ENCODE data around the gene CDH4.

CDH4 gene

GRCh38 chr20:61818746-61819573, 566.9 kb downstream of the CDH4 start:
- no peak for DNase-seq

DNA sequence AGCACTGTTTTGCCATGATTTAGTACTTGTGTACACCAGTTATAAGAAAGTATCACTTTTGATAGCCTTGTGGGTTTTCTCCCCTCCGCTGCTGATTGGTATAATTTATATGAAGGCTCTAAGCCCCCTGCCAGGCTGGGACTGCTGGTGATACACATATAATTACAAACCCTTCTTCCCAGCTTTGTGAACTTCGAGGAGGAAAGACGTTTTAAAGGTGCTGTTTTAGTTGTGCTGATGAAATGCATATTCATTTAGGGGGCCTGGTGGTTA, 567.4 kb downstream of the CDH4 start:
- no peak for DNase-seq

DNA sequence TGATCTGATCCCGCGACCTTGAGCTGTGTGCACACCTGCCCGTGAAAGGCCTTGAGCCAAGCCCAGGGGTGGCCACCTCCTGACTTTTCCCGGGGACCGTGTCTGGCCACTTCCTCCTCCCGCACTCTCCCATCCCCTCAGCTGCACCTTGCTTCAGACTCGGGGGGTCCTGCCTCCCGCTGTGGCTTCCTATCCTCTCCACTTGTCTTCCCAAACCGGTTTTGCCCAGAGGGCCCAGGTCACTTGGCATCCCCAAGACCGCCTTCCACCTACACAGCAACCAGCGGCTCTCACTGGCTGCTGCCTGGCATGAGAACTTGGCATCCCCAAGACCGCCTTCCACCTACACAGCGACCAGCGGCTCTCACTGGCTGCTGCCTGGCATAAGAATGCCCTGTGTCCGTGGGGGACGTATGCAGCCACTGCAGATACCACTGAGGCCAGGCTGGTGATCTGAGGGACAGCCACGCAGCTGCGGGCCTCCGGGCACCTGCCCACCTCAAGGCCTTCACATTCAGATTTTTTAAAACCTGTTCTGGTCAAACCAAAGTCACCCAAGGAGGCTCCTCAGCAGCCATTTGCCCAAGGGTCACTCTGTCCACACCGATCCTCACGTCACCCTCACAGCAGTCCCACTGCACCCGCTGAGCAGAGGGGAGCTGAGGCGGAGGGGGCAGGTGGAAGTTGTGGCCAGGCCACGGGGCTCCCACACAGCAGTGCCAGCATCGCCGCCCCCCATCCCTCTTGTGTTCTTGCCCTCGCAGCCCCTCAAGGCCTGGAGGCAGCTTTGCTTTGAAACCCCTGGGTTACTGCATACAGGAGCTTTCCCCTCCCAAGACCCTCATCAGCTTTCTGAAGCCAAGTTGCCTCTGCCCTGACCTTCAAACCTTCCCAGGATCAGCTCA, 568.1 kb downstream of the CDH4 start:
- no peak for DNase-seq

DNA sequence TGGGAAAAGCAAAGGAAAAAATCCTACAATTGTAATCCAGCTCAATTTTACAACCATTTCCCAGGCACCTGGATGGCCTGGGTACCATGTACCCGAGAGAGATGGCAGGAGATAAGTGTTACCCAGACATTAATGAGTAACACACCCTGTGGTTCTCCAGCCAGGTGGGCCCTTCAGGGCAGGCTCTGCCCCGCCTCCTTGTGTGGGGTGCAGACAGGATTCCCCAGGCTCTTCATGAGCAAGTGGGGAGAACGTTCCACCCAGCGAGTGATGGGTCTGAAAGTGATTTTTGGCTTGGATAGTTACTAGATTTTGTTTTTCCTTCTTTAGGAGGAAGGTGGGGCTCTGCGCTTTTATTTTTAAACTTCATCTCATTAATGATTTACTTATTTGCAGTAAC, 569.7 kb downstream of the CDH4 start:
- no peak for DNase-seq

DNA sequence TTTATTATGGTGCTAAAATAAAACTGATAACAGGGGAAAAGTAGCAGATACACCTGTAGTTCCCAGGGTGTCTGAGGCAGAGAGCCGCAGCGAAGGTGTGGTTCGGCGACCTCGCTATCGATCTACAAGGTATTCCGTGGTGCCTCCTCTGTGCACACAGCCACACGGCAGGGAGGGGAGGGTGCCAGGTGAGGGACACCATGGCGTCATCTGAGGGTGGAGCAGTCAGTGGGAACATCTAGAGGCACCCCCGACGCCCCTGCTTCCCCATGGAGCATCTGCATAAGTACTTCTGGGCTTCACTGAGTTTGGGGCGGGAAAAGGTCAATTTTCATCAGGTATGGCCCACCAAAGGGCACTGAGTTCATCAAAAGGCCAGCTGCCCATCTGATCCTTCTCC, 570.3 kb downstream of the CDH4 start:
- DNase-seq, result no peak

- no peak for DNase-seq
Observed at GRCh38 chr20:61823242-61823641, 571.2 kb downstream of the CDH4 start.

DNA sequence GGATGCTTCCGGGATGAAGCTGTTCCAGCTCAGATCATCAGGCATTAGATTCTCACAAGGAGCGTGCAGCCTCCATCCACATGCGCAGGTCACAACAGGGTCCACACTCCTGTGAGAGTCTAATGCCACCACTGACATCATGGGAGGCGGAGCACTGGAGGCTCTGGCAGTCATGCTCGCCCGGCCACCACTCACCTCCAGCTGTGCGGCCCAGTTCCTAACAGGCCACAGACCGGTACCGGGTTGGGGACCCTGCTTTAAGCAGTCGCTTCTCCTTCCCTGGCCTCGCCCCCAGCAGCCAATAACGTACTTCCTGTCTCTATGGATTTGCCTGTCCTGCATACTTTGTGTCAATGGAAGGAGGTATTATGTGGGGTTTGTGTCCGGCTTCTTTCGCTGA, 576.8 kb downstream of the CDH4 start:
- no peak for DNase-seq

GRCh38 chr20:61829526-61829925, 577.5 kb downstream of the CDH4 start:
- DNase-seq, result no peak

GRCh38 chr20:61830241-61830930, 578.3 kb downstream of the CDH4 start:
- peak; percentile 5 for DNase-seq

- no peak for DNase-seq
Observed at GRCh38 chr20:61830991-61831390, 578.9 kb downstream of the CDH4 start.

GRCh38 chr20:61832181-61832580, 580.1 kb downstream of the CDH4 start:
- no peak for DNase-seq

- no peak for DNase-seq
Observed at GRCh38 chr20:61833807-61834610, 581.9 kb downstream of the CDH4 start.

- no peak for DNase-seq
Observed at GRCh38 chr20:61835301-61835700, 583.2 kb downstream of the CDH4 start.

DNA sequence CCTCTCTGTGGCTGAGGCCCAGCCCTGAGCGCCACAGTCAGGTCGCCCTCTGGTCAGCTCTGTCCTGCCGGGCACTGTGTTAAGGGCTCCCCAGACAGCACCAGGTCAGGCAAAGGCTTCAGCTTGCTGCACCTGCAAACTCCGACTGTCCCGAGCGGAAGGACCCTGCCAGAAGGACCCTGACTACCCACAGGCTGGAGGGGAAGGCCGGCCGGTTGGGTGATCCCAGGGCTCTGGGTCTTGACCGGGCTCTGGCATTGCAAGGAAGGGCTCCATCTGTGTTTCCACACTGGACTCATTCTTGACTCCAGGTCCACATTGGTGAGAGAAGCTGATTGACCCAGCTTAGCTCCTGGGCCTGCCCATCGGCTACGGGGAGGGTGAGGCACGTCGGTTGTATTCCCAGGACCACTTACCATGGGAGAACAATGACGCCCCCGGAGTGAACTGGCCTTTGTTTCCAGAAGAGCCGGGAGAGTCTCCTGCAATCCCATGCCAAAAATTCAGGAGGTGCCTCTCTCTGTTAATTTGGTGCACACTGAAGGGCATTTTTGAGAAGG, 583.8 kb downstream of the CDH4 start:
- no peak for DNase-seq

DNA sequence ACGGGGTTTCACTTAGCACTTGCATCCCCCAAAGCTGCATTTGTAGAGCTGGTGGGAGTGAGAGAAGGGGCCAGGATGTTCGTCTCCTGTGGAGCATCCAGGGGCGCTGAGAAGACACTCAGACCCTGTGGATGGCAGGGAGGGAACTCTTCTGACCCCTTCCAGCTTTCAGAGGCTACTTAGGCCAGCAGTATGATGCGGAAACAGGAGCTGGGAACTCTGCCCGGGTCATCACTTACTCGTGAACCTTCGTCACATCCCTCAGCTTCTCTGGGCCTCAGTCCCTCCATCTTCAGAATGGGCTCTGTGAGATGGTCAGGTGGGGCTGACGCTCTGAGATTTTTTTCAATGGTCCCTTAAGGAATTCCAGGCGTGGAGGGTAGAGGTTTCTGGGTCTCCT, 585.1 kb downstream of the CDH4 start:
- DNase-seq, result no peak

DNA sequence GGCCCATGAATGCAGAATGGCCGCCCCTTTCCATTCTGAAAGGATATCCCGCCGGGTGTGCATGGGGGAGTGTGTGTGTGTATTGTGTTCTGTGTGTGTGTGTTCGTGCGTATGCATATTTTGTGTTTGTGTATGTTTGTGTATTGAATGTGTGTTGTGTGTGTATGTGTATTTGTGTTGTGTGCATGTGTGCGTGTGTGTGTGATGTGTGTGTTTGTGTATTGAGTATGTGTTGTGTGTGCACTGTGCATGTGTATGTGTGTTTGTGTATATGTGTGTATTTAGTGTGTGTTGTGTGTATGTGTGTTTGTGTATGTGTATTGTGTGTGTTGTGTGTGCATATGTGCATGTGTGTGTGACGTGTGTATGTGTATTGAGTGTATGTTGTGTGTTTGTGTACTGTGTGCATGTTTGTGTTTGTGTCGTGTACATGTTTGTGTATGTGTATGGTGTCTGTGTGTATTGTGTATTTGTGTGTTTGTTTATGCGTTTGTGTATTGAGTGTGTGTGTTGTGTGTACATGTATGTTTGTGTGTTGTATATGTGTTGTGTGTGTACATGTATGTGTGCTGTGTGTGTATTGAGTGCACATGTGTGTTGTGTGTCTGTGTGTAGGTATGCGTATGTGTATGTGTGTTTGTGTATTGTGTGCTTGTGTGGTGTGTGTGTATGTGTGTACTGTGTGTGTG, 587.3 kb downstream of the CDH4 start:
- no peak for DNase-seq

DNA sequence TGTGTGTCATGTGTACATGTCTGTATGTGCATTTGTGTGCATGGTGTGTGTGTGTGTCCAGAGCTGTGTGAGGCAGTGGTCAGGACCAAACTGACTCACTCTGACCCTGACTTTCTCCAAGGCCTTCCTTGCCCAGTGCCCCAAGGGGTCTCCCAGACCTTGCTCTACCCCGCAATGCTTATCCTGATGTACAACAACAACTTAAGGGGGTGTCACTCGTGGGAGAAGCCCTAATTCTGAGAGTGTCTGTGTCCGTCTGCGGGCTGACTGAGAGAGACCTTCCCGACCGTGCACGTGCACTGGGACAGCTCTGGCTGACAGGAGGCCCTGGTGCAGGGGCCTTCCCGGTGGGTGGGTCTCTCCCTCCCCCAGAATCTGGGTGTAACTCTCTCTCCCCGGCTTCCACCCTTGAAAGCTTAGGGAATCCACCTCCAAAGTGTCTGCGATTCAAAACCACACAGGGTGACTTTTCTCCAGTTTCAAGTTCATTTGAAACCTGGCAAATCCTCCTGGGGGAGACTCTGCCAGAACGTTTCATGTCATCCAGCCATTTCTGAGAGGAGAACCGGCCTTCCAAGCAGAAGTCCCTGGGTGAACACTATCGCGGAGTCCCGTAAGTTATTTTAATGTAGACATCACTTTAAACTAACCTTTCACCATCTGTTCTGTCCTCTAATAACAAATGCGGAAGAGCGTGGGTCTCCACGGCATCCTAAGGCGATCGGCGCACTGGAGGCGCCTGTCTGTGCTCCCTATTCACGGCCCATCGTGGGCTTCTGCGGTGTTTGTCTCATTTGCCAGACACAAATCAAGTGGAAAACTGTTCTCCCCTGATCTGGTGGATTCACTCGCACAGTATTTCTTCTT, 588.1 kb downstream of the CDH4 start:
- DNase-seq, result no peak

- no peak for DNase-seq
Observed at GRCh38 chr20:61840779-61841455, 588.9 kb downstream of the CDH4 start.

GRCh38 chr20:61841551-61841950, 589.5 kb downstream of the CDH4 start:
- no peak for DNase-seq

DNA sequence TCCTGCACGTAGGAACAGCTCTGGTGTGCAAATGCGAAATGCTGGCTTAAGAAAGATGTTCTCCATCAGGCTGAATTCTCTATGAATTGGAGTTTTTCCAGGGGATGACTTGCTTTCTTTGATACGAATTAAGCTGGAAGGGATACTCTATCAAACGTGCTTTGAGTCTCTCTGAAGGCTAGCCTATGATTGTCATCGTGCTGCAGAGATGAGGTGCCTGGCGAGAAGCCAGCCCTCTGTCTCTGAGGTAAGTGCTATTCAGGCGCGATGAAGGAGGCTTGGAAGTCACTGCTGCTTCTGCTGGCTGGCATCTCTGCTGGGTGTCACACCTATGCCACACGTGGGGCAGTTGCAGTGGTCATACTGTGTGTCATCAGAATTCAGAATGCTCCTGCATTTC, 589.9 kb downstream of the CDH4 start:
- no peak for DNase-seq

Measured in hematopoietic multipotent progenitor cell treated with erythropoietin and hydrocortisone succinate and interleukin-3 and kit ligand, for 6 days (in vitro differentiated cells).